HFFc6 (cell line): ENCODE results near the gene DACH1. TPM values are rescaled to one million over a fixed set of nuclear protein-coding genes. Genes with fewer than 3 reads are reported as not detected.

Source experiments
- DNase-seq: peaks from one replicate; pipeline ENCODE4 v3.0.0-alpha.2; 2018
- H3K27ac Mint-ChIP-seq: 2 replicates; pipeline ENCODE4 v1.8.0; 2020; ENCODE audit warnings: mild to moderate bottlenecking, mixed read lengths
- H3K27me3 Mint-ChIP-seq: 2 replicates; pipeline ENCODE4 v1.8.0; 2021; ENCODE audit warnings: mild to moderate bottlenecking, moderate library complexity, mixed read lengths; ENCODE audit not compliant: insufficient read depth
- H3K36me3 Mint-ChIP-seq: 2 replicates; pipeline ENCODE4 v1.8.0; 2021; ENCODE audit warnings: low read depth, mixed read lengths
- H3K4me1 Mint-ChIP-seq: 2 replicates; pipeline ENCODE4 v1.8.0; 2020; ENCODE audit warnings: low read depth, mixed read lengths
- H3K4me3 Mint-ChIP-seq: 2 replicates; pipeline ENCODE4 v1.8.0; 2020; ENCODE audit warnings: mild to moderate bottlenecking, moderate library complexity, mixed read lengths
- H3K9me3 Mint-ChIP-seq: 2 replicates; pipeline ENCODE4 v1.8.0; 2020; ENCODE audit warnings: mild to moderate bottlenecking, mixed read lengths
- total RNA-seq, 6 experiments: library from RNA; stranded (reverse); fragmentation: NEBNext Ultra II Directional; extraction: Animal tissue kit (Norgen Biotek cat#: 25700); gene quantifications; 2 replicates in 1 of 6; 3 replicates in 5 of 6; pipeline ENCODE4 v1.2.3, GENCODE V29; 2021
- TF ChIP-seq, protein P1 (sequence below): fragments of 200-600 bp; sonication (generic); IDR thresholded peaks from 2 replicates; pipeline ENCODE4 v1.5.0; 2021; ENCODE audit warnings: antibody characterized with exemption, mild to moderate bottlenecking

Gene DACH1
- total RNA-seq, 6 experiments from 2014 or later = not detected

DNA sequence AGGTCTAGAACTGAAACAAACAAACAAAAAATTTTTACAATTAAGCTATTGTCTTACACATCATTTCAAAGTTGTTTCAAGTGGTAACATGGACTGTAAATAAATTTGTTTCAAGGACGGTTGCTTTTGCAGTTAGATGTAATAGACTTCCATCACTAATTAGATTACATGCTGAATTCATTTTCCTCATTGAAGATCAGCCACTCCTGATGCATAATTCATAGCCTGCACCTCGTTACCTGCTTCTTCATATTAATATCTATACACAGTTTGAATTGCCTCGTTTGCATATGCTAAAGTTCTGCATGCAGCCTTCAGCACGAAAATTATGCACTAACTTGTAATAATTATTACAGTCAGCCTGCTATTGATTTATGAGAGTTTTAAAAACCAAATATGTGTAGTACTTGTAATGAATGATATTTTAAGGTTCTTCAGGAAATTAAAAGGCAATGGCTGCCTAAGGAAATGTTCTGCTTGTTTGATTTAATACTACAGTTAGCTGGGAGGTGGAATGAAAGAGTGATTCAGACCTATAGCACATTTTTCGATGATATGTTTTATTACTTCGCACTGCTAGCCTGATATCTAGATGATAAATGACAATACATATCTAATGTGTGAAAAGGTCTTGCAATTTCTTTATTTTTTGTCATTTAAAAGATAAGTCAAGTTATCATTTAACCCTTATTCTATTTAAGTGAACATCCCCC, 184.9 kb downstream of the DACH1 start:
- Mint-ChIP-seq H3K4me3 (no peak overlapping the region), H3K27ac (no peak overlapping the region), H3K4me1 (no peaks in the 10 kb centered on the region), H3K9me3 (peaks cover 26% of the 10 kb centered on the region), H3K27me3 (no peaks in the 10 kb centered on the region), H3K36me3 (no peaks in the 10 kb centered on the region)
- TF ChIP-seq, protein P1, sequence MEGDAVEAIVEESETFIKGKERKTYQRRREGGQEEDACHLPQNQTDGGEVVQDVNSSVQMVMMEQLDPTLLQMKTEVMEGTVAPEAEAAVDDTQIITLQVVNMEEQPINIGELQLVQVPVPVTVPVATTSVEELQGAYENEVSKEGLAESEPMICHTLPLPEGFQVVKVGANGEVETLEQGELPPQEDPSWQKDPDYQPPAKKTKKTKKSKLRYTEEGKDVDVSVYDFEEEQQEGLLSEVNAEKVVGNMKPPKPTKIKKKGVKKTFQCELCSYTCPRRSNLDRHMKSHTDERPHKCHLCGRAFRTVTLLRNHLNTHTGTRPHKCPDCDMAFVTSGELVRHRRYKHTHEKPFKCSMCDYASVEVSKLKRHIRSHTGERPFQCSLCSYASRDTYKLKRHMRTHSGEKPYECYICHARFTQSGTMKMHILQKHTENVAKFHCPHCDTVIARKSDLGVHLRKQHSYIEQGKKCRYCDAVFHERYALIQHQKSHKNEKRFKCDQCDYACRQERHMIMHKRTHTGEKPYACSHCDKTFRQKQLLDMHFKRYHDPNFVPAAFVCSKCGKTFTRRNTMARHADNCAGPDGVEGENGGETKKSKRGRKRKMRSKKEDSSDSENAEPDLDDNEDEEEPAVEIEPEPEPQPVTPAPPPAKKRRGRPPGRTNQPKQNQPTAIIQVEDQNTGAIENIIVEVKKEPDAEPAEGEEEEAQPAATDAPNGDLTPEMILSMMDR = no peak
- no peak for DNase-seq

GRCh38 chr13:71677124-71677523, 189.9 kb downstream of the DACH1 start:
- Mint-ChIP-seq H3K9me3 (peaks cover 16% of the 10 kb centered on the region), H3K36me3 (no peaks in the 10 kb centered on the region), H3K4me3 (no peak overlapping the region), H3K4me1 (no peaks in the 10 kb centered on the region), H3K27me3 (no peaks in the 10 kb centered on the region), H3K27ac (no peak overlapping the region)
- TF ChIP-seq, protein P1 = no peak
- no peak for DNase-seq

DNA sequence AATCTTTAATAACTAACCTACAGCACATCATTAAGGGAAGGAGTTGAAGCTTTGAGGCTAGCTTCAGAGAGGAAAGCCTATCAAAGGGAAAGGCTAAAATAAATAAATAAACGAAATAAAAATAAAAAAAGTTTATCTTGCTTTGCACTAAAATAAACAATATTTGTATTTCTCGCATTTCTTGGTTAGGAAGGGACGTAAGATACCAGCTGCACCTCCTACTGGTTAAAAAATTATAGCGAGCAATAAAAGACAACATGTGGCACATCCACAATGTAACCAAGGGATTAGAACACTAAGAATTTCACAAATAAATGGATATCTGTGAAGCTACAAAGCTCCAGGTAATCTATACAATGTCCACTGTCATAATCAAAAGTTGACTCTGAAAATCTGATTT, 194.5 kb downstream of the DACH1 start:
- no peak overlapping the region for H3K27ac Mint-ChIP-seq

DNA sequence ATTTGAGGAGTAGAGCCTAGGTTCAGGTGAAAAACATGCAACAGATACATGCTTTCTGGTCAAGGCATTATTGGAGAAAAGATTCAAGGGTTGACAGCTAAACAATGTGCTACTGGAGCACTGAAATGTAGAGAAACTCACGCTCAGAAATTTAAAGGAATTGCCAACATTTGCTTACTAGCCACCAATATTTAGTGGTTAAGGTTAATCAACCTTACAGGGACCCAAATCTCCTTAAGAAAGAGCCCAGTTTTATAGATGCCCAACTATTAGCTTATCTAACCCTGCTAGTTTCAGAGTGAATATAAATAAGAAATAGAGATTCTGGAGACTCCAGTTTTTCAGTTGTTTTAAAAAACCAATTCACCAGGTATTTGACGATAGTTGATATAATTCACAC, 203.6 kb downstream of the DACH1 start:
- no peaks in the 10 kb centered on the region for H3K27me3 Mint-ChIP-seq
- H3K36me3 Mint-ChIP-seq = no peaks in the 10 kb centered on the region
- H3K27ac Mint-ChIP-seq = no peak overlapping the region
- no peak overlapping the region for H3K4me3 Mint-ChIP-seq
- TF ChIP-seq, protein P1 = no peak
- no peak for DNase-seq
- peaks cover 7% of the 10 kb centered on the region; the same call in 1 of the 2 replicates for H3K9me3 Mint-ChIP-seq
- no peaks in the 10 kb centered on the region for H3K4me1 Mint-ChIP-seq

More for the DNA sequence above, 194.5 kb downstream of the DACH1 start:
- Mint-ChIP-seq H3K36me3 (no peaks in the 10 kb centered on the region), H3K4me3 (no peak overlapping the region), H3K27me3 (no peaks in the 10 kb centered on the region), H3K9me3 (peaks cover 9% of the 10 kb centered on the region), H3K4me1 (no peaks in the 10 kb centered on the region)
- no peak for DNase-seq
- TF ChIP-seq, protein P1 = no peak

- no peak for DNase-seq
- H3K4me3 Mint-ChIP-seq = no peak overlapping the region
- TF ChIP-seq, protein P1 = no peak
- no peaks in the 10 kb centered on the region for H3K27me3 Mint-ChIP-seq
- H3K4me1 Mint-ChIP-seq = no peaks in the 10 kb centered on the region
- no peak overlapping the region for H3K27ac Mint-ChIP-seq
- H3K36me3 Mint-ChIP-seq = no peaks in the 10 kb centered on the region
- peaks cover 7% of the 10 kb centered on the region; the same call in 1 of the 2 replicates for H3K9me3 Mint-ChIP-seq
These were observed 205.1 kb downstream of the DACH1 start for GRCh38 chr13:71661921-71662320.
